Esophagus muscularis mucosa (tissue), 4 donors: ENCODE measurements around the gene HIRA. TPM values are rescaled to one million over a fixed set of nuclear protein-coding genes. Genes with fewer than 3 reads are reported as not detected.

ENCODE experiments used
- DNase-seq: peaks from one replicate; pipeline ENCODE4 v3.0.0-alpha.2; 2017; ENCODE audit errors: extremely low spot score
- H3K27ac ChIP-seq, 4 donors: fragments of 200-600 bp; sonication (generic); replicated peaks in 1 of 4; 1 replicate in 3 of 4; 2 replicates in 1 of 4; pipeline ENCODE4 v1.5.1; 2016 to 2019; ENCODE audit warnings: mild to moderate bottlenecking in 1 of 4
- H3K27me3 ChIP-seq, 4 donors: fragments of 200-600 bp; sonication (generic); one replicate each; pipeline versions ENCODE4 v1.5.1 to v1.6.0; 2016 to 2019
- H3K36me3 ChIP-seq, 4 donors: fragments of 200-600 bp; sonication (generic); one replicate each; pipeline ENCODE4 v1.5.1; 2016 to 2019
- H3K4me1 ChIP-seq, 4 donors: fragments of 200-600 bp; sonication (generic); one replicate each; pipeline ENCODE4 v1.5.1; 2016 to 2019
- H3K4me3 ChIP-seq, 4 donors: fragments of 200-600 bp; sonication (generic); 1 replicate in 2 of 4; 2 replicates in 2 of 4; pipeline ENCODE4 v1.5.1; 2016 to 2019; ENCODE audit warnings: mild to moderate bottlenecking in 4 of 4, moderate library complexity in 1 of 4
- H3K9me3 ChIP-seq, 4 donors: fragments of 200-600 bp; sonication (generic); 1 replicate in 3 of 4; 2 replicates in 1 of 4; pipeline ENCODE4 v1.5.1; 2016 to 2019
- EP300 ChIP-seq: sonication (generic); formaldehyde crosslinking; IDR thresholded peaks from one replicate; pipeline ENCODE4 v1.6.1; 2017; ENCODE audit warnings: antibody characterized with exemption
- POLR2A ChIP-seq: fragments of 450-650 bp; IDR thresholded peaks from one replicate; pipeline ENCODE4 v1.6.1; 2017; ENCODE audit warnings: antibody characterized with exemption, moderate library complexity, mild to moderate bottlenecking, low read depth
- POLR2AphosphoS5 ChIP-seq, 2 donors: sonication (generic); formaldehyde crosslinking; IDR thresholded peaks; one replicate each; pipeline ENCODE4 v1.6.1; 2017; ENCODE audit warnings: antibody characterized with exemption in 2 of 2
- WGBS: methylation state at CpG from one replicate; pipeline ENCODE4 v1.1.5; 2018; 5-methylcytosine and 5-hydroxymethylcytosine counted together
- intact Hi-C: fragments of 100-400 bp; cut with DNase I; formaldehyde crosslinking; loops from one replicate; pipeline ENCODE4 v1.15.1; 2023
- total RNA-seq, 4 donors: library from RNA; depleted of rRNA; stranded (reverse); fragments of >200 nt; gene quantifications; one replicate each; pipeline versions ENCODE4 v1.1.0 to v1.2.1, GENCODE V29; 2016
- TF ChIP-seq, protein P1 (sequence below), 3 experiments: fragments of 200-600 bp in 2 of 3; fragments of 450-650 bp in 1 of 3; sonication (generic) in 2 of 3; IDR thresholded peaks; one replicate each; pipeline ENCODE4 v1.5.1; 2017 to 2019; ENCODE audit warnings: antibody characterized with exemption in 3 of 3, mild to moderate bottlenecking in 2 of 3, moderate library complexity in 1 of 3

The HIRA gene
- total RNA-seq, 4 donors from 2014 or later, result 22.0 to 31.6 (median 26.5) TPM

DNA sequence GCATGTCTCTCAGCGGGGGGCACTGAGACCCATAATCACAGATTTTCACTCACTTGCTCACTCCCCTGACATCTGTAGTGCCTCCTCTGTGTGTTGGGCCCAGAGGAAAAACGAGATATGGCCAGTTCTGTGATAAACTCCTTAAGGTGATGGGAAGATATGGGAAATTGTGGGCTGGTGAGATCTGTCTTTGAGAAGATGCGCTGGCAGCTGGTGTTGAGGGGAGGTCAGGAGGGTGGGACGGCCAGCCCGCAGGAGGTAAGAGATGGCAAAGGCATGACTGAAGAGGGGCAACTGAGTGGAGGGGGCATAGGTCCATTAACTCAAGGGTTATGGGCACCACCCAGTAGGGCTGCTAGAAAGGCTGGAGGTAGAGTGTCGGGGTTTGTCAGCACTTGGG is 79.9 kb downstream of the HIRA start:
- no peaks in the 10 kb centered on the region for H3K27me3 ChIP-seq
- H3K4me3 ChIP-seq, result no peak overlapping the region
- TF ChIP-seq, protein P1, sequence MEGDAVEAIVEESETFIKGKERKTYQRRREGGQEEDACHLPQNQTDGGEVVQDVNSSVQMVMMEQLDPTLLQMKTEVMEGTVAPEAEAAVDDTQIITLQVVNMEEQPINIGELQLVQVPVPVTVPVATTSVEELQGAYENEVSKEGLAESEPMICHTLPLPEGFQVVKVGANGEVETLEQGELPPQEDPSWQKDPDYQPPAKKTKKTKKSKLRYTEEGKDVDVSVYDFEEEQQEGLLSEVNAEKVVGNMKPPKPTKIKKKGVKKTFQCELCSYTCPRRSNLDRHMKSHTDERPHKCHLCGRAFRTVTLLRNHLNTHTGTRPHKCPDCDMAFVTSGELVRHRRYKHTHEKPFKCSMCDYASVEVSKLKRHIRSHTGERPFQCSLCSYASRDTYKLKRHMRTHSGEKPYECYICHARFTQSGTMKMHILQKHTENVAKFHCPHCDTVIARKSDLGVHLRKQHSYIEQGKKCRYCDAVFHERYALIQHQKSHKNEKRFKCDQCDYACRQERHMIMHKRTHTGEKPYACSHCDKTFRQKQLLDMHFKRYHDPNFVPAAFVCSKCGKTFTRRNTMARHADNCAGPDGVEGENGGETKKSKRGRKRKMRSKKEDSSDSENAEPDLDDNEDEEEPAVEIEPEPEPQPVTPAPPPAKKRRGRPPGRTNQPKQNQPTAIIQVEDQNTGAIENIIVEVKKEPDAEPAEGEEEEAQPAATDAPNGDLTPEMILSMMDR (IDR thresholded peaks at IDR 0.05), result no peak
- TF ChIP-seq POLR2AphosphoS5 (IDR thresholded peaks at IDR 0.05) (no peak), EP300 (no peak), POLR2A (no peak)
- H3K9me3 ChIP-seq, result no peaks in the 10 kb centered on the region
- intact Hi-C loops, result no loop called here
- 97% methylated on average over 6 of the region's 6 CpGs for WGBS
- H3K36me3 ChIP-seq, result peaks cover 43 to 100% (median 95%) of the 10 kb centered on the region in 4 donors
- H3K27ac ChIP-seq, result no peak overlapping the region
- DNase-seq, result no peak
- H3K4me1 ChIP-seq, result no peaks in the 10 kb centered on the region

DNA sequence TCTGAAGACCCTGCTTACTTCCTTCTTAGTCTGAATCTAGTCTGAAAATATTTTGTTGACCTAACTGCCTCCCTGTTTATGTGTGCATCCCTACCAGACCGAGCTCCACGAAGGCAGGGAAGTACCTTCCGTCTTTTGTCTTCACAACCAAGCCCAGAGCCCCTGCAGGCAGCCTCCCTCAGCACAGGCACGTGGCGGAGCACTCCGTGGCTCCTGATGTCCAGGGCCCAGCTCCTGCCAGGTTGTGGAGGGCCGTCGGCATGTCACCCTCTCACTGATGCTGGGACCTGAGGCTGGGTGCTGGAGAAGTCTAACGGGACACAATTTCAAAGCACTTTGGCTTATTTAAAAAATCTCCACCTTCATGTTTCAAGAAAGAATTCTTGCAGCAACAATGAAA is 80.6 kb downstream of the HIRA start:
- 95% methylated on average over 9 of the region's 9 CpGs for WGBS
- intact Hi-C loops, result no loop called here
- H3K4me1 ChIP-seq, result no peaks in the 10 kb centered on the region
- no peak for DNase-seq
- peaks cover 36 to 100% (median 94%) of the 10 kb centered on the region in 4 donors for H3K36me3 ChIP-seq
- H3K9me3 ChIP-seq, result no peaks in the 10 kb centered on the region
- H3K27ac ChIP-seq, result no peak overlapping the region
- H3K27me3 ChIP-seq, result no peaks in the 10 kb centered on the region
- no peak for TF ChIP-seq POLR2A
- H3K4me3 ChIP-seq, result no peak overlapping the region

DNA sequence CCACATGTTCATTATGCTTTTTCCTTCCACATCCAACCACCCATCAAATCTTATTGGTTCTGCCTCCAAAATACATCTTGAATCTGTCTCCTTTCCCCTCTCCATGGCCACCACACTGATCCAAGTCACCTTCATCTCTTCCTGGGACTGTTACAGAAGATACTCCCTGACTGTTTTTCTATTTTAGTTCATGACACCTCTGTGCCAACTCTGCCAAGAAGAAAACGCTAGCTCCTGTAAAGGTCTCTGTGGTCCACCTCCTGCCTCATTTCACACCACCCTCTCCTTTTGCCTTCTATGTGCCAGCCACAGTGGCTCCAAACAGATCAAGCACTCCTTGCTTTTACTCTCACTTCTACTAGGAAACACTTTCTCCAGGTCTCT is 81.1 kb downstream of the HIRA start:
- intact Hi-C loops, result no loop called here
- Histone ChIP-seq H3K4me3 (no peak overlapping the region), H3K36me3 (peaks cover 31 to 100% (median 92%) of the 10 kb centered on the region in 4 donors), H3K27ac (no peak overlapping the region), H3K4me1 (no peaks in the 10 kb centered on the region), H3K9me3 (no peaks in the 10 kb centered on the region), H3K27me3 (no peaks in the 10 kb centered on the region)
- no peak for DNase-seq
- TF ChIP-seq POLR2AphosphoS5 (IDR thresholded peaks at IDR 0.05) (no peak), POLR2A (no peak), EP300 (no peak)
- TF ChIP-seq, protein P1 (IDR thresholded peaks at IDR 0.05), result no peak
- 83% methylated on average over 1 of the region's 1 CpG for WGBS

DNA sequence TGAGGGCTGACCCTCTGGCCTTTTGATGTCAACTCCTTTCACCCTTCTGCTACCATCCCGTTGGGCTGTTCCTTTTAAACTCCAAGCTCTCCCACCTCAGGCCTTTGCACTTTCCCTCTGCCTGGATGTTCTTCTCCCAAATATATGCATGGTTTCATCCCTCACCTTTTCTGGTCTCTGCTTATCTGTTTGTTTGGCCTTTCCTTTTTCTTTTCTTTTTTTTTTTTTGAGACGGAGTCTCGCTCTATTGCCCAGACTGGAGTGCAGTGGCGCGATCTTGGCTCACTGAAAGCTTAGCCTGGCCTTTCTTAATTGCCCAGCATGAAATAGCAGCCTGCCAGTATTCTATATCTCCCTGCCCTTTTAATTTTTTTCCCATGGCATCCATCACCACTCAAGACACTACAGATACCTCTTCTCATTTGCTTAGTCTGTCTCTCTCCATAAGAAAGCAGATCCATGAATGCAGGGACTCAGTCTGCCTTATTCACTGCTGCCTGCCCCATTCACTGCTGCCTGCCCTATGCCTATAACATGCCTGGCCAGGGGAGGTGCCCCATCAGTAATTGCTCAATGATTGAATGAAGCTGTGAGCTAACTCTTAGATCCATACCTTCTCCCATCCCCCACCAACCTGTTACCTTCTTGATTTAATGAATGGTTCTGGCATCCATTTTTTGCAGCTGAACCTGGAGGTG is 81.6 kb downstream of the HIRA start:
- no peaks in the 10 kb centered on the region for H3K9me3 ChIP-seq
- H3K27me3 ChIP-seq, result no peaks in the 10 kb centered on the region
- H3K36me3 ChIP-seq, result peaks cover 28 to 100% (median 92%) of the 10 kb centered on the region in 4 donors
- no peak overlapping the region for H3K27ac ChIP-seq
- TF ChIP-seq POLR2AphosphoS5 (IDR thresholded peaks at IDR 0.05) (no peak), EP300 (no peak), POLR2A (no peak)
- TF ChIP-seq, protein P1 (IDR thresholded peaks at IDR 0.05), result no peak
- H3K4me3 ChIP-seq, result no peak overlapping the region
- WGBS, result 94% methylated on average over 5 of the region's 5 CpGs
- intact Hi-C loops, result no loop called here
- DNase-seq, result no peak
- H3K4me1 ChIP-seq, result no peaks in the 10 kb centered on the region

- Histone ChIP-seq H3K4me3 (no peak overlapping the region), H3K4me1 (no peaks in the 10 kb centered on the region), H3K9me3 (no peaks in the 10 kb centered on the region), H3K27me3 (no peaks in the 10 kb centered on the region), H3K27ac (no peak overlapping the region), H3K36me3 (peaks cover 28 to 93% (median 81%) of the 10 kb centered on the region in 4 donors)
- DNase-seq, result no peak
- no peak for TF ChIP-seq EP300
- no peak for TF ChIP-seq POLR2A
- TF ChIP-seq, protein P1 (IDR thresholded peaks at IDR 0.05), result no peak
- no peak for TF ChIP-seq POLR2AphosphoS5 (IDR thresholded peaks at IDR 0.05)
- intact Hi-C loops, result no loop called here
- WGBS, result 97% methylated on average over 6 of the region's 6 CpGs
Observed at GRCh38 chr22:19346677-19347265, 84.8 kb downstream of the HIRA start.
